Endothelial cell of umbilical vein (primary cell): Measurements from ENCODE around the gene CD300C. TPM values are rescaled to one million over a fixed set of nuclear protein-coding genes. Genes with fewer than 3 reads are reported as not detected.

Source experiments
- BruUV-seq: library from RNA; stranded (reverse); fragments of 400-500 nt; replicated peaks from 2 replicates; lab custom pipeline; 2021; lab: Mats Ljungman, UMichigan
- CTCF ChIA-PET: fragments of 300-600, 350-600 bp; sonication (Branson Sonifier 250); formaldehyde crosslinking; loops from one replicate; lab custom pipeline; 2021; ENCODE audit warnings: antibody characterized with exemption, inconsistent platforms; lab: Charles Lee
- POLR2A ChIA-PET: fragments of 300-600, 350-600 bp; sonication (Branson Sonifier 250); formaldehyde crosslinking; loops from one replicate; lab custom pipeline; 2021; ENCODE audit warnings: antibody characterized with exemption, inconsistent platforms; lab: Charles Lee
- DNase-seq: peaks from one replicate; pipeline ENCODE4 v3.0.0-alpha.2; 2011; ENCODE audit warnings: low read depth, low spot score
- FAIRE-seq: peaks from 2 replicates; lab custom pipeline; 2011; peaks lifted over from hg19 to GRCh38; lab: Jason Lieb, UNC
- H2AFZ ChIP-seq: 2 replicates; pipeline ENCODE4 v1.6.0; 2012; ENCODE audit warnings: low read depth, low read length, control low read depth, inconsistent platforms
- H3K27ac ChIP-seq: 2 replicates; pipeline ENCODE4 v1.5.1; 2011; ENCODE audit warnings: low read depth, mild to moderate bottlenecking, control low read depth, low read length, moderate library complexity; ENCODE audit not compliant: insufficient read depth
- H3K27me3 ChIP-seq, 2 experiments: 2 replicates each; pipeline versions ENCODE4 v1.6.0 to v1.6.1; 2011; ENCODE audit warnings: low read length in 2 of 2, mixed read lengths in 1 of 2; ENCODE audit not compliant: control insufficient read depth in 2 of 2, insufficient read depth in 2 of 2
- H3K36me3 ChIP-seq, 2 experiments: 2 replicates in 1 of 2; 3 replicates in 1 of 2; pipeline ENCODE4 v1.5.1; 2011; ENCODE audit warnings: low read length in 2 of 2, mild to moderate bottlenecking in 1 of 2, moderate library complexity in 1 of 2; ENCODE audit not compliant: control insufficient read depth in 2 of 2, insufficient read depth in 2 of 2; ENCODE audit errors: extremely low read depth in 1 of 2
- H3K4me1 ChIP-seq: 3 replicates; pipeline ENCODE4 v1.5.1; 2011; ENCODE audit warnings: mild to moderate bottlenecking, low read length; ENCODE audit not compliant: control insufficient read depth, insufficient read depth; ENCODE audit errors: extremely low read depth
- H3K4me2 ChIP-seq: 2 replicates; pipeline ENCODE4 v1.6.1; 2011; ENCODE audit warnings: low read length, control low read depth, mixed read lengths; ENCODE audit not compliant: insufficient read depth
- H3K4me3 ChIP-seq, 3 experiments: fragments of 200-600 bp in 1 of 3; sonication (generic), shearing (Covaris generic) in 1 of 3; replicated peaks in 1 of 3; 2 replicates each; pipeline ENCODE4 v1.5.1; 2011 to 2016; ENCODE audit warnings: control low read depth in 3 of 3, low read length in 3 of 3, mild to moderate bottlenecking in 2 of 3, inconsistent platforms in 1 of 3, low read depth in 1 of 3, moderate library complexity in 1 of 3; ENCODE audit not compliant: insufficient read depth in 1 of 3
- H3K79me2 ChIP-seq: 2 replicates; pipeline ENCODE4 v1.6.0; 2012; ENCODE audit warnings: low read length, inconsistent platforms; ENCODE audit not compliant: control insufficient read depth, insufficient read depth
- H3K9ac ChIP-seq: replicated peaks from 2 replicates; pipeline ENCODE3; 2011; ENCODE audit warnings: low read length, control low read depth; ENCODE audit not compliant: insufficient read depth; ENCODE audit errors: extremely low read depth
- H3K9me1 ChIP-seq: replicated peaks from 3 replicates; pipeline ENCODE4 v1.6.0; 2011; ENCODE audit warnings: mild to moderate bottlenecking, low read length; ENCODE audit not compliant: control insufficient read depth, insufficient read depth; ENCODE audit errors: extremely low read depth
- H3K9me3 ChIP-seq: replicated peaks from 2 replicates; pipeline ENCODE4 v1.5.1; 2012; ENCODE audit warnings: low read length, inconsistent platforms; ENCODE audit not compliant: control insufficient read depth, insufficient read depth
- H4K20me1 ChIP-seq: replicated peaks from 2 replicates; pipeline ENCODE3; 2011; ENCODE audit warnings: mild to moderate bottlenecking, low read length; ENCODE audit not compliant: control insufficient read depth, insufficient read depth; ENCODE audit errors: extremely low read depth
- CTCF ChIP-seq, 2 donors: IDR thresholded peaks; 1 replicate in 1 of 2; 2 replicates in 1 of 2; pipeline ENCODE4 v1.5.1; 2011; ENCODE audit warnings: low read length in 2 of 2, mild to moderate bottlenecking in 2 of 2, moderate library complexity in 2 of 2, control low read depth in 1 of 2, inconsistent platforms in 1 of 2, low read depth in 1 of 2; ENCODE audit not compliant: insufficient read depth in 1 of 2; ENCODE audit errors: extremely low read depth in 1 of 2
- EZH2 ChIP-seq: IDR thresholded peaks from 2 replicates; pipeline ENCODE4 v1.6.1; 2012; ENCODE audit warnings: borderline replicate concordance, low read depth, mild to moderate bottlenecking, moderate library complexity, low read length, inconsistent platforms; ENCODE audit not compliant: severe bottlenecking
- FOS ChIP-seq: IDR thresholded peaks from 2 replicates; pipeline ENCODE4 v1.6.1; 2011; ENCODE audit warnings: mild to moderate bottlenecking, low read length, moderate library complexity, borderline replicate concordance; ENCODE audit not compliant: insufficient read depth
- GATA2 ChIP-seq: IDR thresholded peaks from 2 replicates; pipeline ENCODE4 v1.7.0; 2011; ENCODE audit warnings: low read depth, mild to moderate bottlenecking, moderate library complexity, mixed read lengths, low read length; ENCODE audit not compliant: insufficient read length, insufficient read depth
- JUN ChIP-seq: IDR thresholded peaks from 2 replicates; pipeline ENCODE4 v1.6.1; 2011; ENCODE audit warnings: borderline replicate concordance, low read depth; ENCODE audit not compliant: insufficient read length, insufficient read depth
- MAX ChIP-seq: IDR thresholded peaks from 2 replicates; pipeline ENCODE4 v1.6.1; 2011; ENCODE audit not compliant: insufficient read depth, insufficient read length
- MYC ChIP-seq: IDR thresholded peaks from one replicate; pipeline ENCODE4 v1.6.1; 2011; ENCODE audit warnings: mild to moderate bottlenecking, low read depth, low read length
- POLR2A ChIP-seq: IDR thresholded peaks from 2 replicates; pipeline ENCODE4 v1.6.1; 2012; ENCODE audit warnings: low read depth, mild to moderate bottlenecking, control low read depth, low read length
- POLR2AphosphoS5 ChIP-seq: IDR thresholded peaks from 2 replicates; pipeline ENCODE4 v1.6.1; 2012; ENCODE audit warnings: low read depth, mild to moderate bottlenecking, control low read depth, low read length, moderate library complexity; ENCODE audit not compliant: insufficient read depth
- dilution Hi-C: fragments of 300-500 bp; cut with MboI; formaldehyde crosslinking; loops from one replicate; pipeline ENCODE4 v1.15.0; 2019; ENCODE audit warnings: low sequenced_read_pairs; ENCODE audit not compliant: extremely low pct_ligation_motif_present
- intact Hi-C: fragments of 100-400 bp; cut with micrococcal nuclease; formaldehyde crosslinking; loops from one replicate; pipeline ENCODE4 v1.10.0; 2022
- polyA plus RNA-seq, 4 experiments: library from polyadenylated mRNA; depleted of rRNA in 3 of 4; stranded (reverse) in 3 of 4; unstranded in 1 of 4; fragments of >200 nt; gene quantifications; 2 replicates each; pipeline versions ENCODE4 v1.2.1 to v1.2.3, GENCODE V29; 2011 to 2012; ENCODE audit warnings: missing spikeins in 1 of 4
- total RNA-seq: library from RNA; stranded (reverse); gene quantifications from 2 replicates; pipeline ENCODE4 v1.2.3, GENCODE V29; 2021

CD300C gene
- total and polyA plus RNA-seq, 2 donors (not counting 3 experiments of a cell fraction or from before 2014, with no cell fraction given), result not detected

DNA sequence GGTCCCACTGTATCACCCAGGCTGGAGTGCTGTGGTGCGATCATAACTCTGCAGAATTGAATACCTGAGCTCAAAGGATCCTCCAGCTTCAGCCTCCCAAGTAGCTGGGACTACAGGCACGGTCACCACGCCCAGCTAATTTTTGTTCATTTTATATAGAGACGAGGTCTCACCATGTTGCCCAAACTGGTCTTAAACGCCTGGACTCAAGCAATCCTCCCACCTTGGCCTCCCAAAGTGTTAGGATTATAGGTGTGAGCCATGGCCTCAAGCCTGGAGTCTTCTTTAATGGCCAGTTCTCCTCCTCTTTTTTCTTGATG lies 15.1 kb downstream of the CD300C start:
- Histone ChIP-seq H2AFZ (no peak overlapping the region), H3K79me2 (no peaks in the 10 kb centered on the region), H4K20me1 (no peaks in the 10 kb centered on the region), H3K9me3 (no peaks in the 10 kb centered on the region), H3K4me1 (no peaks in the 10 kb centered on the region), H3K4me3 (no peak overlapping the region), H3K36me3 (no peaks in the 10 kb centered on the region), H3K4me2 (no peak overlapping the region), H3K9ac (no peak overlapping the region), H3K9me1 (no peaks in the 10 kb centered on the region), H3K27ac (no peak overlapping the region), H3K27me3 (no peaks in the 10 kb centered on the region)
- no peak for DNase-seq
- intact Hi-C loops (no loop called here), dilution Hi-C loops (no loop called here)
- FAIRE-seq, result no peak
- no TSS peak for BruUV-seq
- TF ChIP-seq GATA2 (no peak), POLR2A (no peak), POLR2AphosphoS5 (no peak), EZH2 (no peak), FOS (no peak), MAX (no peak), CTCF (IDR thresholded peaks at IDR 0.05; ENCODE audit: extremely low read depth in 1 of 2, insufficient read depth in 1 of 2, low read depth in 1 of 2, low read length in 2 of 2) (no peak), MYC (no peak), JUN (no peak)
- CTCF ChIA-PET, result no interaction called here
- POLR2A ChIA-PET, result no interaction called here
